Natural killer cell (primary cell): Measurements from ENCODE around the gene HTRA3. TPM values are rescaled to one million over a fixed set of nuclear protein-coding genes. Genes with fewer than 3 reads are reported as not detected.

ENCODE experiments used
- ATAC-seq, 3 donors: fragments of 150-1000 bp in 2 of 3; fragments of 200-7000 bp in 1 of 3; cut with Tn5 transposase; 1 replicate in 1 of 3; 2 replicates in 2 of 3; pipeline ENCODE4 v1.10.0; 2021; ENCODE audit warnings: mild to moderate bottlenecking in 2 of 3, moderate library complexity in 2 of 3
- DNase-seq, 2 donors: peaks; one replicate each; pipeline versions ENCODE4 v3.0.0 to v3.0.0-alpha.2; 2013 to 2021; ENCODE audit warnings: mixed read lengths in 1 of 2
- H3K27ac ChIP-seq: one replicate; pipeline ENCODE4 v1.5.1; 2013; ENCODE audit warnings: mild to moderate bottlenecking, low read length
- H3K27me3 ChIP-seq: one replicate; pipeline ENCODE4 v1.6.1; 2013; ENCODE audit warnings: low read length; ENCODE audit not compliant: control insufficient read depth, insufficient read depth
- H3K36me3 ChIP-seq: one replicate; pipeline ENCODE4 v1.6.1; 2013; ENCODE audit warnings: low read length; ENCODE audit not compliant: control insufficient read depth, insufficient read depth
- H3K4me1 ChIP-seq: one replicate; pipeline ENCODE4 v1.6.1; 2013; ENCODE audit warnings: low read length; ENCODE audit not compliant: control insufficient read depth, insufficient read depth
- H3K4me3 ChIP-seq: one replicate; pipeline ENCODE4 v1.5.1; 2013; ENCODE audit warnings: low read length
- H3K9me3 ChIP-seq: one replicate; pipeline ENCODE4 v1.6.1; 2013; ENCODE audit warnings: low read length; ENCODE audit not compliant: control insufficient read depth, insufficient read depth
- H3K27ac Mint-ChIP-seq, 2 donors: one replicate each; pipeline ENCODE4 v1.8.0; 2022; ENCODE audit warnings: mild to moderate bottlenecking in 2 of 2, mixed read lengths in 2 of 2, moderate library complexity in 1 of 2
- H3K27me3 Mint-ChIP-seq, 2 donors: one replicate each; pipeline ENCODE4 v1.8.0; 2022; ENCODE audit warnings: low read depth in 2 of 2, mixed read lengths in 2 of 2
- H3K36me3 Mint-ChIP-seq: one replicate; pipeline ENCODE4 v1.8.0; 2022; ENCODE audit warnings: mixed read lengths
- H3K4me1 Mint-ChIP-seq, 2 donors: one replicate each; pipeline ENCODE4 v1.8.0; 2022; ENCODE audit warnings: mixed read lengths in 2 of 2
- H3K4me3 Mint-ChIP-seq: one replicate; pipeline ENCODE4 v1.8.0; 2022; ENCODE audit warnings: mild to moderate bottlenecking, moderate library complexity, mixed read lengths
- H3K9me3 Mint-ChIP-seq, 2 donors: one replicate each; pipeline ENCODE4 v1.8.0; 2022; ENCODE audit warnings: mixed read lengths in 2 of 2
- WGBS: methylation state at CpG from one replicate; pipeline ENCODE4 v1.1.7; 2013; ENCODE audit warnings: missing lambda C conversion rate; ENCODE audit not compliant: insufficient coverage; 5-methylcytosine and 5-hydroxymethylcytosine counted together
- intact Hi-C: fragments of 100-400 bp; cut with micrococcal nuclease; formaldehyde crosslinking; loops from one replicate; pipeline ENCODE4 v1.14.2; 2022
- total RNA-seq, 4 donors: library from RNA; stranded (reverse); fragments of 120-200 nt in 1 of 4; gene quantifications; one replicate each; pipeline versions ENCODE4 v1.2.3 to v1.2.4, GENCODE V29; 2013 to 2022
- TF ChIP-seq, protein P1 (sequence below): fragments of 200-600 bp; IDR thresholded peaks from one replicate; pipeline ENCODE4 v1.8.0; 2022; ENCODE audit warnings: antibody characterized with exemption

HTRA3 gene
- total RNA-seq, 3 donors from 2014 or later (not counting 1 experiment from before 2014, with no cell fraction given), result not detected

DNA sequence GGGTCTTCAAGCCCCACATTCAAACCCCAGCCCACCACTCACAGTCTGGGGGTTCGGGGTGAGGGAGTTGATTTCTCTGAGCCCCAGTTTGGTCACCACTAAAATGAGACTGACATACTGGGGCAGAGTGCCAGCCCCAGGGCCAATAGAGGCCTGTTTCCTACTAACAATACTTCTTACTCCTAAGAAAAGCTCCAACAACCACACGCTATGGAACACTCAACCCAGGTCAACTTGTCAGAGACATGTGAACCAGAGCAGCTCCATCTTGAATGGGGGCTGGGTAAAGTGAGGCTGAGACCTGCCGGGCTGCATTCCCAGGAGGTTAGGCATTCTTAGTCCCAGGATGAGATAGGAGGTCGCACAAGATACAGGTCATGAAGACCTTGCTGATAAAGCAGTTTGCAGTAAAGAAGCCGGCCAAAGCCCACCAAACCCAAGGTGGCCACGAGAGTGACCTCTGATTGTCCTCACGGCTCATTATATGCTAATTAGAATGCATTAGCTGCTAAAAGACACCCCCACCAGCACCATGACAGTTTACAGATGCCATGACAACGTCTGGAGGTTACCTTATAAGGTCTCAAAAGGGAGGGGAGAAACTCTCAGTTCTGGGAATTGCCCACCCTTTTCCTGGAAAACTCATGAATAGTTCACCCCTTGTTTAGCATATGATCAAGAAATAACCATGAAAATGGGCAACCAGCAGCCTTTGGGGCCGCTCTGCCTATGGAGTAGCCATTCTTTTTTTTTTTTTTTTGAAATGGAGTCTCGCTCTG is 26.6 kb upstream of the HTRA3 start:
- WGBS, result 83% methylated on average over 9 of the region's 10 CpGs
- TF ChIP-seq, protein P1, sequence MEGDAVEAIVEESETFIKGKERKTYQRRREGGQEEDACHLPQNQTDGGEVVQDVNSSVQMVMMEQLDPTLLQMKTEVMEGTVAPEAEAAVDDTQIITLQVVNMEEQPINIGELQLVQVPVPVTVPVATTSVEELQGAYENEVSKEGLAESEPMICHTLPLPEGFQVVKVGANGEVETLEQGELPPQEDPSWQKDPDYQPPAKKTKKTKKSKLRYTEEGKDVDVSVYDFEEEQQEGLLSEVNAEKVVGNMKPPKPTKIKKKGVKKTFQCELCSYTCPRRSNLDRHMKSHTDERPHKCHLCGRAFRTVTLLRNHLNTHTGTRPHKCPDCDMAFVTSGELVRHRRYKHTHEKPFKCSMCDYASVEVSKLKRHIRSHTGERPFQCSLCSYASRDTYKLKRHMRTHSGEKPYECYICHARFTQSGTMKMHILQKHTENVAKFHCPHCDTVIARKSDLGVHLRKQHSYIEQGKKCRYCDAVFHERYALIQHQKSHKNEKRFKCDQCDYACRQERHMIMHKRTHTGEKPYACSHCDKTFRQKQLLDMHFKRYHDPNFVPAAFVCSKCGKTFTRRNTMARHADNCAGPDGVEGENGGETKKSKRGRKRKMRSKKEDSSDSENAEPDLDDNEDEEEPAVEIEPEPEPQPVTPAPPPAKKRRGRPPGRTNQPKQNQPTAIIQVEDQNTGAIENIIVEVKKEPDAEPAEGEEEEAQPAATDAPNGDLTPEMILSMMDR, result no peak

DNA sequence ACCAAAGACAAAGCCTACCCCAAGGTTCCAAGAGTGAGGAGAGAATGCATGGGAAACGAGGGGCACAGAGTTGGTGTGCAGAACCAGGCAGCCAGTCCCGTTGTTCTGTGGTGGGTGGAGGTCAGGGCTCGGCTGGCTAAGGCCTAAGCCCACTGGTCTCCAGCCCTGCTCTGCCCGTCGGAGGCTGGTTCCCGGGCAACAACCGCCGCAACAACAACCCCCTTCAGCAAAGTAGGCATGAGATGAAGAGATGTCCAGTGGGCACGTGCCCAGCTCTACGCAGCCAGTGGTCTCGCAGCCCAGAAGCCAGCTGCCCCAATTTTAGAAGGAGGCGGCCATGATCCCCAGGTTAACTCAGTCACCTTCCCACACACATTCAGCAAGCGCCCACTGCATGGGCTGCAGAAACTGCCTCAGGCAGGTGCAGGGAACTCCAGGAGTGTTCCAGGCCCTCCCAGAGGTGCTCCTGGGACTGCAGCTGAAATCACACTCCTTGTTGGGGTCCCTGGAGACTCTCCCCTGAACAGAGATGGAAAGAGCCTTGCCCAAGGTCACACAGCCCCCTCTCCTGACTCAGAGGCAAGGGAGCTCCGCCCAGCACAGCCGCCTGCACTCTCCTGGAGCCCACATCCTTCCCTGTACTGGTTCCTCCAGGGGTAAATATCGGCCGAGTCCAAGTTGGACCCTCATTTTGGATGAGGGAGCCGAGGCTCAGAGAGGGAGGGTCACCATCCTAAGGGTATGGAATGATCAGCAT is 25.4 kb upstream of the HTRA3 start:
- DNase-seq (no peak), ATAC-seq (no peak)
- WGBS, result 87% methylated on average over 18 of the region's 18 CpGs
- Mint-ChIP-seq H3K4me3 (no peak overlapping the region), H3K27ac (no peak overlapping the region), H3K27me3 (no peaks in the 10 kb centered on the region), H3K36me3 (no peaks in the 10 kb centered on the region), H3K9me3 (no peaks in the 10 kb centered on the region), H3K4me1 (no peaks in the 10 kb centered on the region)
- intact Hi-C loops, result no loop called here
- Histone ChIP-seq H3K27me3 (no peaks in the 10 kb centered on the region), H3K9me3 (no peaks in the 10 kb centered on the region), H3K36me3 (no peaks in the 10 kb centered on the region), H3K4me1 (peaks cover 10% of the 10 kb centered on the region), H3K27ac (no peak overlapping the region), H3K4me3 (no peak overlapping the region)
- TF ChIP-seq, protein P1, result no peak

More for the DNA sequence above, 26.6 kb upstream of the HTRA3 start:
- no peaks in the 10 kb centered on the region for H3K36me3 Mint-ChIP-seq
- no peak overlapping the region for H3K27ac Mint-ChIP-seq
- H3K4me3 Mint-ChIP-seq, result no peak overlapping the region
- intact Hi-C loops, result loop anchor here (2.0 kb wide), 1 partner anchor 160 kb away; no protein-coding TSS in a partner anchor
- H3K4me1 ChIP-seq, result peaks cover 10% of the 10 kb centered on the region
- peaks cover 4% of the 10 kb centered on the region for H3K36me3 ChIP-seq
- DNase-seq (no peak), ATAC-seq (no peak)
- no peaks in the 10 kb centered on the region for H3K27me3 Mint-ChIP-seq
- H3K4me3 ChIP-seq, result no peak overlapping the region
- H3K27ac ChIP-seq, result no peak overlapping the region
- no peaks in the 10 kb centered on the region for H3K9me3 ChIP-seq
- no peaks in the 10 kb centered on the region for H3K9me3 Mint-ChIP-seq
- H3K4me1 Mint-ChIP-seq, result no peaks in the 10 kb centered on the region
- no peaks in the 10 kb centered on the region for H3K27me3 ChIP-seq

DNA sequence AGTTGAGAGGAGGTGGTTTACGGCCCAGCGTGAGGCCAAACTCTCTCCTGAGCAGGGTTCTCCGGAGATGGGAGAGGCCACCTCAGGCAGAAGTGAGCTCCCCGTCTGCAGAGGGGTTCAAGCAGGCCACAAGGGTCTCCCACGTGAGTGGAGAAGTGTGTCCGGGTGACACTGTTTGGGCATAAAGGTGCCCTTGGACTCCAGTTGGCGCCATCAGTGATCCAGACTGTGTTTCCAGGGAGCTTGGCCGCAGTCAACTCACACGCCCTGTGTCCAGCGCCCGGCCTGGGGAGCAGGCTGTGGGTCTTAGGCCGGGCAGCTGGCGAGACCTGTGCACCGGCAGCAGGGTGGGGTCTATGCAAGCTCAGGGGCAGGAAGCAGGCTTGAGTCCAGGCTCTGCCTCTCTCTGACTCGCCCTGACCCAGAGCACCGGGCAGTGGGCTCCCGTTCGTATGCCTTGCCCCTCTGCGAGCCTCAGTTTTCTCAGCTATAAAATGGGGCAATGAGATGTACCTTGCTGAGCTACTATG is 24.6 kb upstream of the HTRA3 start:
- no peak for DNase-seq
- 92% methylated on average over 19 of the region's 19 CpGs for WGBS
- H3K27ac Mint-ChIP-seq, result no peak overlapping the region

More for the DNA sequence above, 24.6 kb upstream of the HTRA3 start:
- no peak overlapping the region for H3K4me3 Mint-ChIP-seq
- H3K4me1 Mint-ChIP-seq, result no peaks in the 10 kb centered on the region
- H3K4me3 ChIP-seq, result no peak overlapping the region
- H3K4me1 ChIP-seq, result peaks cover 10% of the 10 kb centered on the region
- TF ChIP-seq, protein P1, result no peak
- H3K27ac ChIP-seq, result no peak overlapping the region
- ATAC-seq, result no peak
- no peaks in the 10 kb centered on the region for H3K9me3 Mint-ChIP-seq
- H3K36me3 ChIP-seq, result no peaks in the 10 kb centered on the region
- intact Hi-C loops, result no loop called here
- no peaks in the 10 kb centered on the region for H3K27me3 Mint-ChIP-seq
- no peaks in the 10 kb centered on the region for H3K9me3 ChIP-seq
- no peaks in the 10 kb centered on the region for H3K36me3 Mint-ChIP-seq
- no peaks in the 10 kb centered on the region for H3K27me3 ChIP-seq
